Fibroblast of peridontal ligament (primary cell): Measurements from ENCODE around the gene UGP2.

Source experiments
- DNase-seq: peaks from one replicate; pipeline ENCODE4 v3.0.0-alpha.2; 2010; ENCODE audit errors: extremely low read depth

UGP2 gene

GRCh38 chr2:63865159-63865799 lies 23.6 kb downstream of the UGP2 start:
- DNase-seq: peak; percentile 83

GRCh38 chr2:63866009-63866709 lies 24.5 kb downstream of the UGP2 start:
- DNase-seq: peak; percentile 52

- DNase-seq: no peak
Observed at GRCh38 chr2:63870679-63871078, 29.0 kb downstream of the UGP2 start.

GRCh38 chr2:63871864-63872263 lies 30.2 kb downstream of the UGP2 start:
- DNase-seq: peak; percentile 44

GRCh38 chr2:63872571-63873328 lies 31.1 kb downstream of the UGP2 start:
- peak; percentile 58 for DNase-seq

GRCh38 chr2:63874204-63875130 lies 32.8 kb downstream of the UGP2 start:
- DNase-seq: no peak

- peak; percentile 76 for DNase-seq
Observed at GRCh38 chr2:63875131-63875527, 33.4 kb downstream of the UGP2 start.

GRCh38 chr2:63875559-63876245 lies 34.0 kb downstream of the UGP2 start:
- no peak for DNase-seq

- DNase-seq: no peak
Observed at GRCh38 chr2:63876311-63876710, 34.6 kb downstream of the UGP2 start.

- no peak for DNase-seq
Observed at GRCh38 chr2:63878486-63878885, 36.8 kb downstream of the UGP2 start.

GRCh38 chr2:63879876-63880433 lies 38.3 kb downstream of the UGP2 start:
- DNase-seq: no peak

- no peak for DNase-seq
Observed at GRCh38 chr2:63880625-63881024, 38.9 kb downstream of the UGP2 start.

- no peak for DNase-seq
Observed at GRCh38 chr2:63881205-63881604, 39.5 kb downstream of the UGP2 start.

GRCh38 chr2:63882395-63883105 lies 40.9 kb downstream of the UGP2 start:
- no peak for DNase-seq

- no peak for DNase-seq
Observed at GRCh38 chr2:63886445-63886844, 44.7 kb downstream of the UGP2 start.

- no peak for DNase-seq
Observed at GRCh38 chr2:63888053-63888452, 46.4 kb downstream of the UGP2 start.

- peak; percentile 54 for DNase-seq
Observed at GRCh38 chr2:63888490-63889402, 47.0 kb downstream of the UGP2 start.

GRCh38 chr2:63890678-63891077 lies 49.0 kb downstream of the UGP2 start:
- DNase-seq: no peak

- no peak for DNase-seq
Observed at GRCh38 chr2:63891488-63892030, 49.9 kb downstream of the UGP2 start.
